ENCODE data around the gene FALEC.
A peak's percentile ranks its signal among the peaks of the same experiment; 100 is the strongest.
"Not testable (repeated sequence)": the region's sequence is repeated elsewhere in the genome, so short reads cannot be mapped to it uniquely, and the experiment has no call there.

Gene FALEC

DNA sequence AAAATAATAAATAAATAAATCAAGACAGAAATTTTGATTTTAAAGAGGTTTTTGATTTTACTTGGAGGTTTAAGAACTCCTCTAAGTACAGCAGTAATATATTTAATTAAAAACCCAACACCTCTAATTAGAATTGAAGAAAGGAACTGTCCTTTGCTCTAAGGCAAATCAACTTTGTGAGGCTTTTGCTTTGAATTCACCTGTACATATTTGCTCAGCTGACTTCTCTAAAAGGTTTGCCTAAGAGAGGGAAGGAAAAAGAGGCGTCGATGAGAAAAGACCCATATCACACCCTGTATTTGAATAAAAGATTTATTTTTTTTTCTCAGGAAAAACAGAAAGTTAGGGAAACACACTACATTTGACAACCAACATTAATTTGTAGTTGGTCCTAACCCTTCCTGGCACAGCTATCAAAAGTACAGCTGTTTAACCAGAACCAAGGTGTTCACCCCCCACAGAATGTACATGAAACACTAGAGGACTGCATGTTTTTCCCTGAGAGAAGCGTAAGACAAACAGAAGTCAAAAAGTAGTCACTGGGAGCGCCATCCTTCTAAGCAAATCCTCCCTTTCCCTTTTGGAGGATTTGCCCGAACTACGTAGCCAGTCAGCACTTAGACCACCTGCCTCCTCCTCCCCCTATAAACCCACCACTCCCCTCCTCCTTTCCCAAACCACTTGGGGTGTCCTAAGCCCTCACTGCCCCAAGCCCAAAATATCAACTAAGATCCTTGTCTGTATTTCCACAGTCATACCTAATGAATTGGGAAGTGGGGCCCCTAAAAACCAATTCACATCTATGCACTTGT, 58.9 kb downstream of the FALEC start:
- DNase-seq (ENCODE audit: low read depth in 2 of 3, low spot score in 2 of 3) = no peak

DNA sequence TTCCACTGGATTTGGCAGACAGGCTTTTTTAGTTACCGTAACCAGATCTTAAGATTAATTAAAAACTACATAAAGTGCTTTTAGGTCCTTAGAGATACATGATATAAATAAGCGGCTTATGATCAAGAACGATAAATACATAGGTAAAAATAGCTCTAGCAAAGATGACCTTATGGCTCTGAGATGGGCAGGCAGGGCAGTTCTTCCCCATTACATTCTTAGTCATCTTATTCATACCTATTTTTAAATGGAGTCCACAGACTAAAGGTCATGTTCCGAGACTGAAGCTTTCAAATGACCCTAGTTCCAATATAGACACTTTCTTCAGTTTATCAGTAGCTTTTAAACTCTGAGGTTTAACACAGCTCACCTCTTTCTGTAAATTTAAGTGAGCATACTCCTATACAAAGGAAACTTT, 59.5 kb downstream of the FALEC start:
- DNase-seq (ENCODE audit: low read depth in 2 of 3, low spot score in 2 of 3) = no peak

- no peak for DNase-seq (ENCODE audit: low read depth in 2 of 3, low spot score in 2 of 3)
Measured at GRCh38 chr1:150575518-150576366, 60.2 kb downstream of the FALEC start.

DNA sequence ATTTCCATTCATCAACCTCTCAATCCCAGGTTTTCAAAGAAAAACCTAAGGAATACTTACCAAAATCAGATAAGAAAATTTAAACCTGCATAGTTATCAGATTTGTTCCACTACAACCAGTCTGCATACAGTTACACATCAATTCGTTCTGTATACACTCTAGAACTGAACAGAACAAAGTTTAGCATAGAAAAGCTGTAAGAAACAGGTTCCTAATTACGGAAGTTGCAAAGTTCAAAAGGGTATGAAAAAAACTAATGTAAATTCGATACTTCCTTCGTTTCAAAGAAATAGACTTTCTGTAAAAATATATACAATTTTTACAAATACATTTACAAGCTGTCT, 60.8 kb downstream of the FALEC start:
- DNase-seq (ENCODE audit: low read depth in 2 of 3, low spot score in 2 of 3) = no peak

GRCh38 chr1:150576794-150577556, 61.4 kb downstream of the FALEC start:
- no peak for DNase-seq (ENCODE audit: low read depth in 2 of 3, low spot score in 2 of 3)

DNA sequence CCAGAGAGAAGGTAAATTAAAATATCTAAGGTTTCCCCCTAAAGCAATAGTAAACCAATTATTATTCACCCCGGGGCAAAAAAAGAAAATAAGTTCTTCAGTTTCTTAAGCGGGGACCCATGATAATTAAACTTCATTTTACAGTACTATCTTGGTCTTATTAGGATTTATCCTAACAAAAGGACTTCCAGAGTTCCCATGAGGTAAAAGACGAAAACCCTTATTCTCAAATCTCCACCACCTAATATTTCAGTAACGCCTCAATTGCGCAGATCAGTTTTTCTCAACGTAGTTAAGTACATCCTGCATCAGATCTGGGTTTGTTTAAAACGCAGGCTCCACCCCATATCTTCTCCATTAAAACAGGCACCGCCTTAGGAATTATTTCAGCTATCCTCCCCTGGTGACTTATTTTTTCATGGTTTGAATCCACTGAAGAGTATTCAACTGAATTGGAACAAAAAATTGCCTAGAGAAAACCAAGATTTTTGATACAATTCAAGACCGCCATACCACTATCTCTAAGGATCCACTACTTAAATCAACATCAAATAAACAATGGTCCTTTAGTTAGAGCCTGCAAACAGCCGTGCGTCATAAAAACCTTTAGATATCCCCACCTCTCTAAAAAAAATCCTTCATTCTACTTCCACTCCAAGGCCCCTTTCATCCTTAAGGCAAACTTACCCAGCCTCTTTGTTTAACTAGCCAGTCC, 62.2 kb downstream of the FALEC start:
- DNase-seq (ENCODE audit: low read depth in 2 of 3, low spot score in 2 of 3) = no peak

DNA sequence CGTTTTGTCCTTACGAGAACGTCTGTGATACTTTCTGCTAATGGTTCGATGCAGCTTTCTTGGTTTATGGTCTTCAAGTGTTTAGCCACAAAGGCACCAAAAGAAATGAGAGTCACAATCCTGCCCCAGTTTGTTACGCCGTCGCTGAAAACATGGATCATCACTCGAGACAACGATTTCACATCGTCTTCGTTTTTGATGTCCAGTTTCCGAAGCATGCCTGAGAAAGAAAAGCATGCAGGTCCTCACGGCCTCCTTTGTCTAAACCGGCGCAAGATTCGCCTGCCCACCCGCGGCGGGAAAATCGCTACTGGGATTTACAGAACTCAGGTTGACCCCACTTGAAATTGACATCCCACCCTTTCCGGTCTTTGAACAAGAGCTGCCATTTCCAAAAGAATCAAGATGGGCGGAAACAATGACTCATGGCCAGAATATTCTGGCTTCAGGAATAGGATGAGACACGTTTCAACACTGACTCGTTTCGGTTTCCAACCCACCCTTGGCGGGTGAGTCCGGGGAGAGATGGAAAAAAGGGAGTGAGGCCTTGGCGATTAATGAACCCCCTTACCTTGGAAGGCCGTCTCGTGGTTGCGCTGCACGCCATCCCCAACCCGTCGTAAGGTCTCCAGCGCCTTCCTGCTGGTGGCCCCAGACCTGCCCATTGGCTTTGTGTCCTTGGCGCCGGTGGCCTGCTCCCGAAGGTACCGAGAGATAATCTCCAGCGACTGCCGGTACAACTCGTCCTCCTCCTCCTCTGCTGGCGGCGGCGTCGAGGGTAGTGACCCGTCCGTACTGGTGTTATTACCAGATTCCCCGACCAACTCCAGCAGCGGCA, 62.9 kb downstream of the FALEC start:
- DNase-seq (ENCODE audit: low read depth in 2 of 3, low spot score in 2 of 3) = peak in 1 of 3 experiments; percentile 44

DNA sequence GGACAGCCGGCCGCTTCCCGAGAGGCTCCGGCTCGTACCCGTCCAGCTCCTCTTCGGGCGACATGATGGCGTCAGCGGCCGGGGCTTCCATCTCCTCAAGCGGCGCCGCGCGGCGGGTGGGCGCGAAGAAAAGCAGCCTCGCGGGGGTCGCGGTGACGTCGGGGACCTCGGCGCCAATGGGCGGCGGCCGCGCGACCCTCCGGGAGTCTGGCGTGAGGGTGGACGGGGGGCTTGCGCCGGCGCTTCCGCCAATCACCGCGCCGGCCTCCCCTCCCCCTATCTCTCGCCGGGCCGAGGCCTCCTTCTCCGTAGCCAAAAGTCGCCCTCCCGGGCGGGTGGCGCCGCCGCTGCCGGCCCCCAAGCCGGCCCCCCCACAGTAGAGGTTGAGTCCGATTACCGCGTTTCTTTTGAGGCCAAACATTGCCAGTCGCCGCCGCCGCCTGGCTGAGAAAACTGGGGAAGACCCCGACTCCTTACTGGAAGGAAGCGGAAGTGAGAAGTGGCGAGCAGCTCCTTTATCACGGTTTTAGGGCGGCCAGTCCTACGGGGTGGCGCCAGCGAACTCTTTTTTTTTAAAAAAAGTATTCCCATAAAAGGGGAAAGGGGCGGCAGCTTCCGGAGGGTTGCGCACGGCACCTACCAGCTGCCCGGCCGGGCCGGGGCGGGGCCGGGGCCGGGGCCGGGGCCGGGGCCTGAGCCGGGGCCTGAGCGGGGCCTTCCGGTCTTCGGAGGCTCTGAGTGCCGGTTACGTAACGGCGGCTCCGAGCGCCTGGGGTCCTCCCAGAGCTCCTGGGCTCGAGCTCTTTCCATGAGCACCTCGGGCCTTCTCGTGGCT, 63.8 kb downstream of the FALEC start, which contains the start of gene MCL1:
MCL1 (minus strand) TSS at position 501 of the 835 bp plus-strand sequence; CDS start at position 421, 80 bp downstream.
- DNase-seq (ENCODE audit: low read depth in 2 of 3, low spot score in 2 of 3) = peak; percentile 60 to 75 (median 70)

DNA sequence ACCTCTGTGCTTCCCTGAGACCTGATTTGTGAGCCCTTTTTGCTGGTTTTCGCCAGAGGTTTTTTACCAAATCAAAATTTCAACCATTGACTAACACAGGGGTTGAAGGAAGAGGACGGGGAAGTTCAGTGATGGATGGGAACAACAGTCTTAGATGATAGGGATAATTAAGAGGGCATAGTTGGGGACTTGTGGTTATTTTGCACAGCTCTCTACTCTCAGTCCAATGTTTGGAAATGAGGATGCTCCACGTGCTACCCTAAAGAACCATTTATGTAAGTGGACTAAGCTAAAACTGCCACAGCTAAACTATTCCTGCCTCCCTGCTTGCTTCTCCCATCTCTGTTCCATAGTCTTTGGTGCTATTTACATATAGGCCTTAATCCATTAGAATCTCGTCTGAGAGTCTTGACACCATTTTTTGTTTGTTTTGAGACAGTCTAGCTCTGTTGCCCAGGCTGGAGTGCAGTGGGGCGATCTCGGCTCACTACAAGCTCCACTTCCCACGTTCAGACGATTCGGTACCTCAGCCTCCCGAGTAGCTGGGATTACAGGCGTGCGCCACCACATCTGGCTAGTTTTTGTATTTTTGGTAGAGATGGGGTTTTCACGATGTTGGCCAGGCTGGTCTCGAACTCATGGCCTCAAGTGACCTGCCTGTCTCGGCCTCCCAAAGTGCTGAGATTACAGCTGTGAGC, 64.5 kb downstream of the FALEC start:
- DNase-seq (ENCODE audit: low read depth in 2 of 3, low spot score in 2 of 3) = no peak

- not testable (repeated sequence) for DNase-seq (ENCODE audit: low read depth in 2 of 3, low spot score in 2 of 3)
Measured at GRCh38 chr1:150580966-150581365, 65.4 kb downstream of the FALEC start.

DNA sequence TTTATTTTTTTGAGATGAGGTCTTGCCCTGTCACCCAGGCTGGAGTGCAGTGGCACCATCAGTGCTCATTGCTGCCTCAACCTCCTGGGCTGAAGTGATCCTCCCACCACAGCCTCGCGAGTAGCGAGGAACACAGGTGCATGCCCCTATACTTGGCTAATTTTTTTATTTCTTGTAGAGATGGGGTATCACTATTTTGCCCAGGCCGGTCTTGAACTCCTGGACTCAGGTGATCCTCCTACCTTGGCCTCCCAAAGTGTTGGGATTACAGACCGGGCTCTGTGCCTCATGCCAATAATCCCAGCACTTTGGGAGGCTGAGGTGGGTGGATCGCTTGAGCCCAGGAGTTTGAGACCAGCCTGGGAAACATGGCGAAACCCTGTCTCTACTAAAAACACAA, 65.9 kb downstream of the FALEC start:
- DNase-seq (ENCODE audit: low read depth in 2 of 3, low spot score in 2 of 3) = not testable (repeated sequence)

GRCh38 chr1:150581962-150582361, 66.4 kb downstream of the FALEC start:
- DNase-seq (ENCODE audit: low read depth in 2 of 3, low spot score in 2 of 3) = not testable (repeated sequence)

DNA sequence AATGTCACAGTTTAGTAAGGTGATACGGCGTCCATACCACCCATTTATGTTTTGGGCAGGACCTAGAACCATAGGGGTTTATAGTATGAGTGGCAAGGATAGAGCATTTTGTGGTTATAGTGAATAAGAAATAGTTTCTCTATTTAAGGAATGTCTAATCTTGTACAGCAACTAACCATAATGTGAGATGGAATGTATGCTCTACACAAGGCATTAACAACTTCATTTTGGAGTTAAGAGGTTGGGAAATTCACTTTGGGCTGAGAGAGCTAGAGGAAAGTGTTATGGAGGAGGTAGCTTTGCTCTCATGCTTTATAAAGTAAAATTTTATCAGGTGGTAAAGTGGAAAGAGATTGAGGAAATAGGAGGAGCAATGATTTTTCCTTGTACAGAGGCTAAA, 66.8 kb downstream of the FALEC start:
- DNase-seq (ENCODE audit: low read depth in 2 of 3, low spot score in 2 of 3) = no peak
